Right renal pelvis (tissue), 4 donors: Measurements from ENCODE around the gene RIN2. TPM values are rescaled to one million over a fixed set of nuclear protein-coding genes. Genes with fewer than 3 reads are reported as not detected.

ENCODE experiments used
- DNase-seq, 4 donors: peaks; one replicate each; pipeline ENCODE4 v3.0.0-alpha.2; 2013; ENCODE audit warnings: low read depth in 4 of 4, low spot score in 3 of 4, missing footprints in 1 of 4
- polyA plus RNA-seq, 4 donors: library from polyadenylated mRNA; unstranded; fragments of 120-200 nt; gene quantifications; one replicate each; pipeline ENCODE4 v1.2.1, GENCODE V29; 2013; ENCODE audit not compliant: insufficient read length in 4 of 4

The RIN2 gene
- polyA plus RNA-seq, 4 donors, result 36.1 to 39.5 (median 38.3) TPM

DNA sequence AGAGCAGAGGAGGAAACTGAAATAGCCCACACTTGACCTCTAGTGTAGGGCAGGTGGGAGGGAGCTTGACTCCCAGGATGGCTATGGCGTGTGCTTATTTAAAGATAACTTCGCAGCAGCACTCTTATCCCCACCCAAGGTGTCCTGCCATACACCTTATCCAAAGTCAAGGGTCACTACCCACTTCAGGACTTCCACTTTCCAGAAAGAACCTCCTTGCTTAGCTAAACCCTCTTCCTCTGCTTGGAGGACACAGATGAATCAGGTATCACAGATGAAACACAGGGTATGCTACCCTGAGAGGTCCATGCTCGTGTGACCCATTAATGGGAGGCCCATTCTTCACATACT is 2.3 kb downstream of the RIN2 start:
- no peak for DNase-seq

GRCh38 chr20:19761326-19761725 is 3.3 kb downstream of the RIN2 start:
- DNase-seq, result no peak

- no peak for DNase-seq
Observed at GRCh38 chr20:19761841-19762240, 3.8 kb downstream of the RIN2 start.

GRCh38 chr20:19764207-19764606 is 6.1 kb downstream of the RIN2 start:
- DNase-seq, result no peak

GRCh38 chr20:19765266-19765665 is 7.2 kb downstream of the RIN2 start:
- DNase-seq, result no peak

DNA sequence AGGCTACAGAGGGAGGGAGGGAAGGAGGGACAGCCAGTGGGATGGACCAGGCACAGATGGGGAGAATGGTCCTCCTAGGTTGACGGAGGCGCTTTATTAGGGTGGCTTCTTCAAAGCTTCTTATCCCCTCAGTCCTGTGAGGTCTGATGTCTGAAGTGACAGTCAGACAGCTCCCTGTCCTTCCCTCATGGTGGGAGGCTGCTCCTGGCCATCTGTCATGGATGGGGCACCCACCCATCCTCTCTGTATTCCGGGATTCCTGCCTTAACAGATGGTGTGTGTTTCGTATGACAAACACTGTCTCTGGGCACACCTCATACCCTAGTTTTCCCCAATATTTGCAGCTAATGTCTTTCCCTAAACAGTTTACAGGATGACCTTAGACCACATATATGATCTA is 7.9 kb downstream of the RIN2 start:
- DNase-seq, result no peak

DNA sequence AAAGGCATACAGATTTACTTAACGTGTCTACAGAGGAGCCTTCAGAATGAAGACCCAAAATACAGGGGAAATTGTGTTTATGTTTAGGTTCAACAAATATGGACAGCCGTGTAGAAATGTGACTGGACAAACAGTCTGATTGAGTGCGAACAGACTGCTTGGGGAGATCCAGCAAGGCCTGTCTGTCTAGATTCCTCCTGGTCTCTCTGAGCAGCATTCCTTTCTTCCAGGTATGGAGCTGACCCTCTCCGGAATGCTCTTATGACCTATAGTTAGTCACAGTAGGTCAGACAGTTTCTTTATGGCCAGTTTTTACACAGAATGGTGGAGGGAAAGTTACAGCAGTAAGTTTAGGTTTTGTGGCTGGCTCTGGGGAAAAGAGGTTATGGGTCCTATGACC is 9.0 kb downstream of the RIN2 start:
- DNase-seq, result no peak

GRCh38 chr20:19768325-19768842 is 10.3 kb downstream of the RIN2 start:
- no peak for DNase-seq

DNA sequence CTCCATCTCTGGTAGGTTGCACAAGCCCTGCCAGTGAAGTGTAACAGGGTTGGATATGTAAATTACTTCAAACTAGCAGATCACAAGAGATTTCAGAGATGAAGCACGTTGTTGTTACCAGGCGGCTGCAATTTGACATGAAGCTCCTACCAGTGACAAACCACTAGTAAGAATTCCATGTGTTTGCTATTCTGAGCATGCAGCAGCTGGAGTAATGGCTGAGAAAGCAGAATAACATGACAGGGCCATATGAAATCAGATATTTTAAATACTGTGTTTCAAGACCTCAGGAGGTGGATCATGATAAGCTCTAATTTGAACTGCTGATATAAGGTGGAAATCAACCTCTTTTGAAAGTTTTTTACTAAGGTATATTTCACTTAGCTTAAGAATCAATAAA is 11.4 kb downstream of the RIN2 start:
- no peak for DNase-seq

DNA sequence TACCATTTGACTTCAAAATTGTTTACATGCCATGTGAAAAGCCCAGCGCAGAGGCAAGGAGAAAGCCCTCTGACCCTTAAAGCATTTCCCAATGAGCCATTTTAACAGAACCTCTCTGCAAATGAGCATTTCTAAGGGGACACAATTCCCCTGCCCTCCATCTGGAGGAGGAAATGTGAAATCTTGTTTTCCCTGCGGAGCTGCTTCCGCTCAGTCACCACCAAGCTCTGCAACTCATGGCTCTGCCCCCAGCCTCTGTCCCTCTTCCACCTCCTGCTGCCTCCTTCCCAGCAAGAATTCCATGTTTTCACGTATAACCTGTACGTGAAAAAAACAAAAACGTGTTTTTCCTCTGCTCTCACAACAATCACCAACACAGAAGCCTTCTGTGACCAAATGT is 12.3 kb downstream of the RIN2 start:
- DNase-seq, result no peak

- DNase-seq, result no peak
Observed at GRCh38 chr20:19771031-19771430, 13.0 kb downstream of the RIN2 start.

GRCh38 chr20:19773471-19773870 is 15.4 kb downstream of the RIN2 start:
- DNase-seq, result no peak

DNA sequence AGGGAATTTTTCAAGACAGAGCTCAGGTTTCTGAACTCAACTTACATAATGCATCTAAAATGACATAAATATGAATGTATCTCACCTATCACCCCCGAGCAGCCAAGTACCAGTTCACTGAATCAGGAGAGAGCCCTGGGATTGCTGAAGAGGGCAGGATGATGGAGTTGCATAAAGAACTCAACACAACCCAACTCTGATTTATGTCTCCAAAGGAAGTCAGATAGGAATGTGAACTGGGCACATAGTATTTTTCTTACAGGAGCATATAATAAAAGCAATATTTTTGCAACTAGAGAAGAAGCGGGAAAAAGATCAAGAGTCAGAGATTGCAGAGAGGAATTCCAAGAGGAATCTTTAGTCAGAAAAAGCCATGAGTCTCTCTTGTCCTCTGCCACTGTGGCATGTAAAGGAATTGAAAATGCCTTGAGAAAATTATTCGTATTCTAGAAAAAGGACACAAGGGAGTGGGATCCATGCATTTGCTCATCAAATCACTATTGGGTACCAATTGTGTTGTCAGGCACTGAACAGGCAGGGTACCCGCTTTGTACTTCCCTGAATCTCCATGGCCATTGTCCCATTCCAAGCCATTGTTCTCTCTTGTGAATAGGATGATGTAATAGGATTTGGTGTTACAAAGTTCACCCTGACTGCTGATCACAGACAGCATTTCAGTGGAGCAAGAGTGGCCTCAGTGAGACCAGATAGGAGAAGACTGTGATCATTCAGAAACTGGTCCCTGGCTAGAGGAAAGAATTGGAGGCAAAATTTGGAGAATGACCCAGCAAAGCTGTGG is 16.3 kb downstream of the RIN2 start:
- no peak for DNase-seq

DNA sequence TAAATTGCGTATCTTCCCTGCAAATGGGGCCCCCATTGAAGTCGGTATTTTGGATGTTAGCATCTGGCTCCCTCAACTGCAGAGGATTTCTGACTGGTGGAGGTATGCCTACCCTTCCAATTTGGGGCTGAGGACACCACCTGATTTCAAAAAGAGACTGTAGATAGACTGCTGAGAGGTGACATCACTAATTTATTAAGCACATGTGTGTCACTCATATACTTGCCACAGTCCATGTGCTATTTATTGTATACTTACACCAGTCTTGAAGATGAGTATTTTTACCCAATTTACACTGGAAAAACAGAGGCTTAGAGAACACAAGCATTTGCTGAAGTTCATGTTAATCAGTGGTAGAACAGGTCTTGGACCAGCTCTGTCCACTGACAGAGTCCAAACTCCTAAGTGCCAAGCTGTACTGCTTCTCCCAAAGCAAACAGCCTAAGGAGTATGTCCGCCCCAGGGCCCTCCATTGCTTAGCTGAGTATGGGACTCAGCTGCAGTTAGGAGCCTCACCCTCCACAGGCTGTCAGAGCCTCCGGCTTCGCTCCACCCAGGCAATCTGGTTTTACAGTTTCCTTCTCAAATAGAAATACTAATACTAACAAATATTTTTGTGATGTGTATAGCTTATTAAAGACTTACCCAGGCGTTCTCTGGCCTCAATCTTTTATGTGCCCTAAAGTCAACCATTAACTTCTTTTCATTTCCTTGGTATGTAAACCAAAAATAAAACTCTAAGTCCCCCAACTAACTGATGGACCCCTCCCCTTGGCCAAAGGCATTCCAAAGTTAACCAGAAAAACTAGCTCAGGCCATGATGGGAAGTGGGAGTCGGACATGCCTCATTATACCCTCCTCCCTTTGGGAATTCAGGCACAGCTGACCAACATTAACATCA is 17.5 kb downstream of the RIN2 start:
- no peak for DNase-seq

DNA sequence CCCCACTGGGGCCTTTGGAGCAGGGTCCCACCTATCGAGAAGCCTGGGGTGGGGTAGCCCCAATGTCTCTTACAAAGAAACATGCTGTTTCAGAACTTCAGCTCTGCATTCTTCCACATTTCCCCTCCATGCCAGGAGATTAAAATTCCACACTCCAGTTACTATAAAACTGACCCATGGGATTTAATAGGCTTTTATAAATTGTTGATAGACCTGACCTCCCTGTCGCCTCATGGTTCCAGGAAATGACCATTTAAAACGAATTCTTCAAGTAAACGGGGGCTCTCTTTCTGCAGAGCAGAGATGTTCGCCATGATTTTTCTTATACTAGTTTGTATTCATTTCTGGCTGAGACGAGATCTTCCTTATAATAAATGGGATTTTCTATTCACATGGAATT is 19.3 kb downstream of the RIN2 start:
- no peak for DNase-seq

- DNase-seq, result no peak
Observed at GRCh38 chr20:19777981-19778380, 19.9 kb downstream of the RIN2 start.

GRCh38 chr20:19778404-19778803 is 20.3 kb downstream of the RIN2 start:
- DNase-seq, result no peak

DNA sequence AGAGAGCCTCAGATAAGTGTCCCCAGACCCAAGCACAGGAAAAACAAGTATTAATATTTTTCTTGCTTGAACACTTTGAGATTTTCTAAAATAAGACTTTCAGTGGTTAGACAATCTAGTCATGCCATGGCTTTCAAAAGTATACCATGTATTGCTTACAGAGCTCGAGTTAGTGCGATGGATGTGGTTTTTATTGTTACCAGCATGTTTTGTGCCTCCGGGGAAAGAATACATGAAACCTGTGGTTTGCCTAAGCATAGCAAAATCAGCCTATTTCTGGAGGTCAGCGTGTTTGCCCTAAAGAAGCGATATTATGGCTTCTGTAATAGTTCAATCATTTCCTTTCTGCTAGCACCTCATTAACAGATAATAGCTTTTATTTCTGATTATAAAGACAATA is 21.6 kb downstream of the RIN2 start:
- DNase-seq, result no peak

GRCh38 chr20:19780261-19780660 is 22.2 kb downstream of the RIN2 start:
- no peak for DNase-seq

- DNase-seq, result no peak
Observed at GRCh38 chr20:19781235-19781634, 23.2 kb downstream of the RIN2 start.

GRCh38 chr20:19782669-19783068 is 24.6 kb downstream of the RIN2 start:
- DNase-seq, result no peak

DNA sequence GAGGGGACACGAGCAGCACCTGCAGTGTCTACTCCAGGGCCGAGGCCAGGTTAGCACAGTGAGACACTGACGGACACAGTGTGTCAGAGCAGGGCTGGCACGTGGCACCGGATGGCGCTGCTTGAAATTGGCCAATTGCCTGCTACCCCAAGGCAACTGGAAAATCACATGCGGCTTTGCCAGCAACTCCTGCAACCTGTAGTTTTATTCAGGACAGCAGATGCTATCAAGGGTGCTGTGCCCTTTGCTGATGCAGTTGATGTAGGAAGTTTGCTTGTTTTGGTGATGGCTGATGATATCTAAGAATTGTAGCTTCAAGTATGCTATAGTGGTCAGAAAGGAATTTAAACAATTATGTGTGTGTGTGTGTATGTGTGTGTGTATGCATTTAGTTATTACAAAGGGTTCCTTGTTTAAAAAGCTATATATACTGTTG is 25.9 kb downstream of the RIN2 start:
- no peak for DNase-seq
